Islet of Langerhans (tissue), 1 donor: ENCODE measurements around the gene WDPCP.
"Not testable (repeated sequence)": the region's sequence is repeated elsewhere in the genome, so short reads cannot be mapped to it uniquely, and the experiment has no call there.

ENCODE experiments used
- FAIRE-seq: peaks from one replicate; lab custom pipeline; 2011; peaks lifted over from hg19 to GRCh38; lab: Jason Lieb, UNC

The WDPCP gene, protein sequence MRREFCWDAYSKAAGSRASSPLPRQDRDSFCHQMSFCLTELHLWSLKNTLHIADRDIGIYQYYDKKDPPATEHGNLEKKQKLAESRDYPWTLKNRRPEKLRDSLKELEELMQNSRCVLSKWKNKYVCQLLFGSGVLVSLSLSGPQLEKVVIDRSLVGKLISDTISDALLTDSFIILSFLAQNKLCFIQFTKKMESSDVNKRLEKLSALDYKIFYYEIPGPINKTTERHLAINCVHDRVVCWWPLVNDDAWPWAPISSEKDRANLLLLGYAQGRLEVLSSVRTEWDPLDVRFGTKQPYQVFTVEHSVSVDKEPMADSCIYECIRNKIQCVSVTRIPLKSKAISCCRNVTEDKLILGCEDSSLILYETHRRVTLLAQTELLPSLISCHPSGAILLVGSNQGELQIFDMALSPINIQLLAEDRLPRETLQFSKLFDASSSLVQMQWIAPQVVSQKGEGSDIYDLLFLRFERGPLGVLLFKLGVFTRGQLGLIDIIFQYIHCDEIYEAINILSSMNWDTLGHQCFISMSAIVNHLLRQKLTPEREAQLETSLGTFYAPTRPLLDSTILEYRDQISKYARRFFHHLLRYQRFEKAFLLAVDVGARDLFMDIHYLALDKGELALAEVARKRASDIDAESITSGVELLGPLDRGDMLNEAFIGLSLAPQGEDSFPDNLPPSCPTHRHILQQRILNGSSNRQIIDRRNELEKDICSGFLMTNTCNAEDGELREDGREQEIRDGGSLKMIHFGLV

DNA sequence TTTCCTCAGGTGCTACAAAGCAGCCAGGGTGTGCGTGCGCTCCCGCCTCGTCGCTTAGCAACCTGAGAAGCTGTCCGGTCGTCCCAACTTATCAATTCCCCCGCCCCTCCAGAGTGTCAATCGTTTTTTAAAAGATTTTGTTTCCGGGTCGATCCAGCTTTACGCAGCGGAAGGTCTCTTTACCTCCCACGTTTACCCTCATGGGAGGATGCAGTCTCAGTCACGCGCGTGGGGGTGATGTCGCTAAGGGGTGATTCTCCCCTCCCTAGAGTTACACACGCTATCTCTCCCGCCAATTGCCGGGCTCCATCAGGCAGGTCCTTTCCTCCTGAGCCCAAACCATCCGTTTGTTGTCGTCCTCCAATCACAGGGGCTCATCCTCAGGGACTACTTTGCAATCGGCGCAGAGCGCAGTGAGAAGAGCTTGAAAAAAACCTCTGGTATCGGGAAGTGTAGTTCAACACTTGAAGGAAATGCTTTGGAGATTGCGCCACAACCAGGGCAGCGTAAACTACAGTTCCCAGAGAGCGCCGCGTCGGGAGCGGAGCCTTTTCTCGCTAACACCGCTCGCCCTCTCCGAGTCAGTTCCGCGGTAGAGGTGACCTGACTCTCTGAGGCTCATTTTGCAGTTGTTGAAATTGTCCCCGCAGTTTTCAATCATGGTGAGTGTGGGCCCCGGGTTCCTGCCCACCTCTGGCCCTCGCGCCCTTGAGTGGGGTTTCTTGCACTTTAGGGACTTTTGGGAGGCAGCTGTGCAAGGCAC is at the start of gene WDPCP, which contains the start of gene MDH1:
WDPCP (minus strand) TSS at position 93 of the 763 bp plus-strand sequence. CDS start 206 bp downstream, outside the sequence.
MDH1 (plus strand) TSS at position 579 of the 763 bp plus-strand sequence; CDS start at position 660, 81 bp downstream.
- FAIRE-seq, result peak; percentile 88

DNA sequence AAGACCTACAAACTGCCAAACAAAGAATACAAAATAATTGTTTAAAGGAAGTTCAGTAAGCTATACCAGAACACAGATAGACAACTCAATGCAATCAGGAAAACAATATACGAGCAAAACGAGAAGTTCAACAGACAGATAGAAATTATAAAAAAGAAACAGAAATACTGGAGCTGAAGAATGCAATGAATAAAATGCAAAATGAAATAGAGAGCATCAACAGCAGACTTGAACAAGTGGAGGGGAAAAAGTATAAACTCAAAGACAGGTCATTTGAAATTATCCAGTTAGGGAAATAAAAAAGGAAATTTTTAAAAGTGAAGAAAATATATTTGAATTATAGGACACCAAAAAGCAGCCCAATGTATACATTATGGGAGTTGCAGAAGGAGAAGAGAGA is 44.1 kb upstream of the WDPCP start:
- FAIRE-seq, result no peak

DNA sequence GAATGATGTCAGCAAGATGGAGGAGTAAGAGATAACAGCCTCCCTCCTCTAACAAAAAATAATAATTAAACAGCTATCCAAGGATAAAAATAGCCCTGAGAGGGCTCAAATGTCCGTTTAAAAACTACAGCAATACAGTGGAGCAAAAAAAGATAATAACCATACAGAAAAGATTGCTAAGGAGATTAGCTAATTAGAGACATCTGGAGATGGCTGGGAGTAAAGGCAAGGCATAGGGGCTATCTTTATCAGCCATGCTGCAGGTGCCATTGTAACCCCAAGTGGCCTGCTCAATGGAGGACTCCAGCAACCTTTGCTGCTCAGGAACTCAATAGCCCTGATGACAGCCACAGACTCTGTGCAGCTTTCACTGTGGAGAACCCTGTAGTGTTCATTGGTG is 43.2 kb upstream of the WDPCP start:
- no peak for FAIRE-seq

DNA sequence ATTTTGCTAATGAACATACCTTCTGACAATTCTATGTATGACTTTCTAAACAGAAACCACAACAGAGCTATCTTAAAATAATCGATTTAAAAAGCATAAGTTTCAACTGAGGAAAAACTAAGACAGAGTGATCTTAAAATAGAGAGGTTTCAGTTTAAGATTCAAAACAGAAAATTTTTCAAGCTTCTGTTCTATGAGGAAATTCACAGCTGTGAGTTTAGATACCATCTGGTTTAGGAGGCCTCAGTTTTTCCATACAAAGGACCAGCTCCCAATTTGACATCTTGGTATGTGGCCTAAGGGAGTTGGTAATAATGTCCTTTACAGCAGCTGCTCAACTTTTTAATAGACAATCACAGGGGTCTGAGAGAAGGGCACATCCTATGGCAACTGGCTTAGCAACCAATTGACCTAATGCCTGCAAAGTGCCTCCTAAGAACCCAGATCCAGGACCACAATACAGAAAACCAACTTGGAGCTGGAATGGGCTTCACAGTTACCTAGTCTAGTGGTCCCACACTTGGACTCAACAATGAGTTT is 40.2 kb upstream of the WDPCP start:
- FAIRE-seq, result no peak

DNA sequence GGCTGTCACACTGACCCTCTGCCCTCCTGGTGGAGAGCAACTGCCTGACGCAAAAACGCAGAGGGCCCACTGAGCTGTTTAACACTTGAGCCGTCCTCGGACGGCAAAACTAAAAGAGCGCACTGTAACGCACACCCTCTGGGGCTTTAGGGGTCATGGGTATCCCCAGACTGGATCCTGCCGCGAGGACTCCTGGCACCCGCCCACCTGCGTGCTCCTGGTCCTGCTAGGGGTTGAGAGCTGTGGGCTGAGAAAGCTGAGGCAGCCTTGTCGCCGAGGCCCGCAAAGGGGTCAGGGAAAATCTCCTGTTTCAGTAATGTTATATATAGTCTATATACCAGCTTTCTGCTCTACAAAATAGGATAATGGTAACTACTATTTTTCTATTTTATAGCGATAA is 39.6 kb upstream of the WDPCP start:
- no peak for FAIRE-seq

DNA sequence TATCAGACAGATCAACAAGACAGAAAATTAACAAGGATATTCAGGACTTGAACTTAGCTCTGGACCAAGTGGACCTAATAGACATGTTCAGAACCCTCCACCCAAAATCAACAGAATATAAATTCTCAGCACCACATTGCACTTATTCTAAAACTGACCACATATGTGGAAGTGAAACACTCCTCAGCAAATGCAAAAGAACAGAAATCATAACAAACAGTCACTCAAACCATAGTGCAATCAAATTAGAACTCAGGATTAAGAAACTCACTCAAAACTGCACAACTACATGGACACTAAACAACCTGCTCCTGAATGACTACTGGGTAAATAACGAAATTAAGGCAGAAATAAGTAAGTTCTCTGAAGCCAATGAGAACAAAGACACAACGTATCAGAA is 35.5 kb upstream of the WDPCP start:
- FAIRE-seq, result not testable (repeated sequence)

DNA sequence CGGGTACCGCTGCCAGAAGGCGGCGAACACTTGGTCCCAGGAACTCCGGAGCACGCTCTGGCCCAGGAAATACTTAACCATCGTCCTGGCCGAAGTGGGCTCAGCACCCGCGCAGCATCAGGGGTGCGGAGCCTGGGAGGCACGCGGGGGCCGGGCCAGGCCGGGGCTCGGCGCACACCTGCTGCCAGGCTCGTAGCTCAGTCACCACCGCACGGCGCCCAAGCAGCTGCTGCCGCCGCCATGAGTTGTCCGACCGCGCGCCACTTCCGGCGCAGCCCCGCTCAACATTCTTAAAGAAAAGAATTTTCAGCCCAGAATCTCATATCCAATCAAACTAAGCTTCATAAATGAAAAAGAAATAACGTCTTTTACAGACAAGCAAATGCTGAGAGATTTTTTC is 34.5 kb upstream of the WDPCP start:
- FAIRE-seq, result no peak

DNA sequence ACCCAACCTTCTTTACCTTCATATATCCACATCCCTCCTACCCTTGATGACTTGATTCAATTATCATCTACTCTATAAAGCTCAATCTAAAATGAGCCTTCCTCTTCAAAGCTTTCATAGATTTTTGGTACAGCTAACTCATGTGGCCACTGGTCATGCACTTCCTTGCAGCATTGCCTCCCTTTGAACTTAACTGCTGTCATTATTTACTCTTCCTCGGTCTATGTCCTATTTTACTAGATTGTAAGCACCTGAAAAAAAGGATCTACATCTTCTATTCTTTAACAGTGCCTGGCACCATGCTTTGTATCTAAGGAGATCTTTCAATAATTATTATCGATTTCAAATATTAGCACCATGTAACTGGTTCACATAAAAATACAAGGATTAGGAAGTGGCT is 31.1 kb upstream of the WDPCP start:
- no peak for FAIRE-seq

DNA sequence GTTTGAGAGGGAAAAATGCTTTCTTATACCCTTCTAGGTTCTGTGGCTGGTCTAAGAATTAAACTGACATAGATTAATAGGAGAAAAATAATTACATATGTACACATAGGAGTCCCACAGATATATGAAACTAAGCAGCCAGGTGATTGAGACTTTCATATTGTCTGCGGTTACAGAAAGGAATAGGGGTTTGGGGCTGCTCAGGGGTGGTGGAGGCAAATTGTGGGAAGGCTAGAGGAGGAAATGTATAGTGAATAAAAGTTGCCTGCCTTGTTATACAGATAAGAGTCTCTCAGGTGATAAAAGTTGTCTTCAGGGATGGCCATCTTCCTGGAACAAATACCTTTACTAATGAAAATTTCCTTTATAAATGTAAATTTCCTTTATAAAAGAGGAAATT is 29.1 kb upstream of the WDPCP start:
- no peak for FAIRE-seq

DNA sequence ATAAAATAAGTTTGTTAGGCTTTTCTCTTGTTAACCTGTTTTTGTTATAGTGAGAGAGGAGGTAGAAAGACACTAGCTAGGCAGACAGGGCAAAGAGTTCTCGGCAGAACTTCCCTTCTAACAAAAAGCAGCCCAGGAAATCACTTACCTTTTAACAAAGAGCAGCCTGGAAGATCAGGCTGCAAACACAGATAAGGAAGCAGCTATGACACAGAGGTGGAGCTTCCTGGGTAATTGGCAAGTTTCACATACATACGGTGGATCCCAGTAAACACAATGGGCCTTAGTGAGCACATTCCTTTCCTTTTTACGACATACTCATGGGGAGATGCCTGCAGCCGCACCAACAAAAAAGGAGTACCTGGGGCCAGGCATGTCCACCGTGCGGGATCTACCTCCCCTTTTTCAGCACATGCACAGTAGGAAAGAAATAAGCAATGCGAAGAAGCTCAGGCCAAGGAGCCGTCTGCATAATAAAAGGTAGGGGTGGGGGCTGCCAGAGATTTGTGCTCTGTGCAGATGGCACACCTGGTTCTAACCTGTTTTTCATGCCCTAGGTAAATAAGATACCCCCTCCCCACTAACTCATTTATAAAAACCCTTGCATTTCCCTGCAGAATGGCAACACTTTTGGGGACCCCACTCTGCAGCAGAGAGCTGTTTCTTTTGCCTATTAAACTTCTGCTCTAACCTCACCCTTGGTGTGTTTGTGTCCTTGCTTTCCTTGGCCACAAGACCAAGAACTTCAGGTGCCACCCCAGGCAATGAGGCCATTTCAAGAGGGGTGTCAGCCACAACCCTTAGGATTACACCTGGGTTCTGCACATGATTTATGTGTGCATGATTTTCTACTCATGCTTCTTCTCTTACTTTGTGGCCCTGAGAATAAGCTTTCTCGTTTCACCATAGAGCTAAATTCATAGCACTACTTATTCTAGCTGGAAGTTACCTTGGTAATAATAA is 27.0 kb upstream of the WDPCP start:
- FAIRE-seq, result no peak

DNA sequence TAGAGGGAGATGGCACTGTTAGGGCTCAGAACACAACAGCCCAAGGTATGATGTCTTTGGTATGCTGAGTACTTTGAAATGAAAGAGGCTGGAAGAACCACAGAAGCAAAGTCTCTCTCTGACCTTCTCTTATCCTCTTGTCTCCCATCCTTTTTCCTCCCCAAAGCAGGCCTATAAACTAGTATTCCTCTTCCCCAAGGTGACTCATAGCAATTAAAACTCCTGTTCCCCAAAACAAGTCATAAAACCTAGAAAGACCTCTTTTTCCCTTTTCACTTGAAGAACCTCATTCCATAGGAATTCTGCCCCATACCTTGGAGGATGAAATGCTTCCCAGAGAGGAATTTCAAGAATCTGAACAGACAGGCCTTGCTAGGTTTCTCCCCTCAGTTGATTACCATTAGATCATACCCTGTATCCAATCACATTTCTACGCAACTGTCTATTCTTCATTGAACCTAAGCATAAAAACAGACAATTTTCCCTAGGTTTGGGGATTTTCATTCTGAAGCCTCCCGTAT is 26.2 kb upstream of the WDPCP start:
- no peak for FAIRE-seq

DNA sequence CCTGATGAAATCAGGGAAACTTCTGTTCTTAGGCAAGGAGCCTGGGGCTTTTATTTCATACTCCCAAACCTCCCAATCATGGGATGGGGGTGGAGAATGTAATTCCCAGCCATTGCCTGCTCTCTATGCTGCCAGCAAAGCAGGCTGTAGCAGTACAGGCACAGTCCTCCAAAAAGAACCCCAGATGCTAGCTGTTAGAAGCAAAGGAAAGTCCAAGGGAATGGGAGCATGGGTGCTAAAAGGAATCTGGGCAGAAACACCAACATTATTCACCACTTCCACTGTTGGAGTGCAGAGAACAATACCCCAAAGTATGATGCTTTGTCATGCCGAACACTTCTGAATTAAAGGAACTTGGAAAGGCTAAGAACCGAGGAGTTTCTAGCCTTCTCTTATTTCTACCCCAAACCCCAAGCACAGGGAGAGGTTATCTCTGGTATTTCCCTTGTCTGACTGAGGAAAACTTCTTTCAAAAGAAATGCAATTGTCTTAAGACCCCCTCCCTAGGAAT is 25.2 kb upstream of the WDPCP start:
- no peak for FAIRE-seq

DNA sequence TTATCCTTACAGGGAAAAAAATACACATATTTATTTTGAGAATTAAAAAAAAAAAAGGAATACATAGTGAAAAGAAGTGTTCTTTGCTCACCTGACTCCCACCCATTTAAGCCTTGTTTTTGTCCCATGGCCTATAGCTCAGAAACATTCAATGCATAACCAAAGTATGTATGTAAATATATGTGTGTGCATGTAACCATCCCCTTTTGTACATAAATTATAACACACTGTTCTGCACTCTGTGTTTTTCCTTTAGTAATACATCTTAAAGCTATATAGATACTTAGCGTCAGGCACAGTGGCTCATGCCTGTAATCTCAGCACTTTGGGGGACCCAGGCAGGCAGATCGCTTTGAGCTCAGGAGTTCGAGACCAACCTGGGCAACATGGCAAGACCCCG is 22.2 kb upstream of the WDPCP start:
- no peak for FAIRE-seq

DNA sequence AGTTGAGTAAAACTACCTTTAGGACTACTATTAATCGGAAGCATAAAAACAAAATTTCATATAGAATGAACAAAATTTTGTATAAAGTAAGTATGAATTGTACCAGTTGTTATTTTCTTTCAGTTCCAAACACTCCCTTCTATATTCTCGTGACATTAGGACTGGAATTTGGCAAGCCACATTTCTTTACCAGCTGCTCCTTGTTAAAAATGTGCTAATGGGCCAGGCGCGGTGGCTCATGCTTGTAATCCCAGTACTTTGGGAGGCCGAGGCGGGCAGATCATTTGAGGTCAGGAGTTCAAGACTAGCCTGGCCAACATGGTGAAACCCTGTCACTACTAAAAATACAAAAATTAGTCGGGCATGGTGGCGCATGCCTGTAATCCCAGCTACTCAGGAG is 20.6 kb upstream of the WDPCP start:
- not testable (repeated sequence) for FAIRE-seq

DNA sequence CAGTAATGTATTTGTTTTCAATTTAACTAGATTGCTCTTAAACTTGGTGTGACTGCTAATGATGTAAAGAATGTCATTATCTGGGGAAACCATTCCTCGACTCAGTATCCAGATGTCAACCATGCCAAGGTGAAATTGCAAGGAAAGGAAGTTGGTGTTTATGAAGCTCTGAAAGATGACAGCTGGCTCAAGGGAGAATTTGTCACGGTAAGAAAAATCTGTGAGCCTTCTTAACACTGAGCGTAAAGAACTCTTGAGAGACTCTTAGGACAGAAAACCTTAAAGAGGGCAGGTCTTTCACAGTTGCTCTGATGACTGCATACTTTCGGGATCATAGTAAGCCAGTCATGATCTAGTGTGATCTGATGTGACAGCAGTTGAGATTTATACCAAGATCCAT is 16.4 kb upstream of the WDPCP start:
- no peak for FAIRE-seq

DNA sequence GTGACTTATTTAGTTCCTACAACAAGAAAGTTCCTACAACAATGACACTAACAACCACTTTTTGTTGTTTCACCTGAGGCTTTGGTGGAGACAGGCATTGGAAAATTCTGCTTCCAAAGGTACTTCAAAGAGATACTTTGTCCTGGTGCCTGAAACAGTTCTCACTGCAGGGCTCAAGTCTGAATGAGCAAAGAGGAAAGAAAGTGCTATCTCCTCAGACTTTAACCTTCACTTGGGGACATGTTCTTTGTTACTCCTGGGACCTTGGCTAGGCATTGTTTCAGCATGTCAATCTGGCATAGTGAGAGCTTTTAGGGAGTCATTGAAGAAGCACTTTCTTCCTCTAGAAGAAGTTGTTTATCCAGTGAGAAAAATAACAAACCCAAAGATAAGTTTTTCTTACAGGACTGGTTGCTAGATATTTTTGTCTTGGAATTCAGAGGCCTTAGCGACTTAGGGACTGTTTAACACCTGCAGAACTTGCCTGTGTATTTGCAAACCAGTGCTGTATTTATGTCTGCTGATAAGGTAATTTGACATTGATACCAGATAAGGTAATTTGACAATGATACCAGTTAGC is 12.7 kb upstream of the WDPCP start:
- FAIRE-seq, result no peak

DNA sequence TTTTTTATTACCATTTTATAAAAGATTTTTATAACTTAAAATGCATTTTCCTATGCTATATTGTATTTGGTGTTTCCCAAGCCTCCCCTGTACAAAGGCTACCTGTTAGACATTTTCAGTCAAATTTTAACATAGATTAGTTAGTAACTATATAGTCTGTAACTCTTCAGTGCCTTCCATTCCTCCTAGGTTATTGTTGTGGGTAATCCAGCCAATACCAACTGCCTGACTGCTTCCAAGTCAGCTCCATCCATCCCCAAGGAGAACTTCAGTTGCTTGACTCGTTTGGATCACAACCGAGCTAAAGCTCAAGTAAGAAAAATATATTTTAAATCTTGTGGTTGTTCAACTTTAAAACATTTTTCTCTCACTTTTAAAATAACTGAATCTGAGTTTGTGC is 10.7 kb upstream of the WDPCP start:
- FAIRE-seq, result no peak

DNA sequence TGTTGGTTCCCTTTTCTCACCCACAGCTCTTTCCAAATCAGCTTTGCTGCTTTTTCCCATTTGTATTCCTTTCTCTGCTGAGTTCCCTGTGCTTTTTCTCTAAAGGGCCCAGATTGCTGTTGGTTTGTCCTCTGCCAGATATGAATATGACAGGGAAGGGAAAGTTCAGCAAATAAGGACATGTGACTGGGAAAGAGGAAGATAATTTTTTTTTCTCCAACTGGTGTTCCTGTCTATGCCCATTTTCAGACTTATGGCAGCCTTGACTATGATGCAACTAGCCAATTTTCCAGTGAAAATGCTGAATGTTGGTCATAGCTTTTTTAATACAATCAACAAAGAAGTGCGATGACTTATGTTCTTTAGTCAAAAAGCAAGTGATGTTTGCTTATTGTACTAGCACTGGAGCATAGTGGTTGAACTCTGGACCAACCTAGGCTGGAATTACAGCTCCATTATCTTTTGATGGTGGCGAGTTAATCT is 8.2 kb upstream of the WDPCP start:
- no peak for FAIRE-seq

DNA sequence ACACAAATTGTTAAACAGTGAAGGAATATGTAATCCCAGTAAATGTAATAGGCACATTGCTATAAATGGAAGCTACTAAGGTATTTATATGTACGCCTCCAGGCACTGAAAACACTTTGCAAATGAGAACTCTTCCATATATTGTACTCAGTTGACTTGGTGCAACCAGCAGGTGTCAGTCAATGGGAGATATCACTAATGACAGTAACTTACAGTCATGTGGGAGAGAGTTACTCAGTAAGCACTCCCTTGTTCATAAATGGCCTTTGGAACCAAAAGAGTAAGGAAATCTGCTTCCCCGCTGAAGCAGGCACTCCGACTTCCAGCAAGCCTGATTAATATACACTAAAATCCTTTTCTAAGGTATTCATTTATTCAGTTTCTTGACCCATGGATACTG is 6.4 kb upstream of the WDPCP start:
- no peak for FAIRE-seq

DNA sequence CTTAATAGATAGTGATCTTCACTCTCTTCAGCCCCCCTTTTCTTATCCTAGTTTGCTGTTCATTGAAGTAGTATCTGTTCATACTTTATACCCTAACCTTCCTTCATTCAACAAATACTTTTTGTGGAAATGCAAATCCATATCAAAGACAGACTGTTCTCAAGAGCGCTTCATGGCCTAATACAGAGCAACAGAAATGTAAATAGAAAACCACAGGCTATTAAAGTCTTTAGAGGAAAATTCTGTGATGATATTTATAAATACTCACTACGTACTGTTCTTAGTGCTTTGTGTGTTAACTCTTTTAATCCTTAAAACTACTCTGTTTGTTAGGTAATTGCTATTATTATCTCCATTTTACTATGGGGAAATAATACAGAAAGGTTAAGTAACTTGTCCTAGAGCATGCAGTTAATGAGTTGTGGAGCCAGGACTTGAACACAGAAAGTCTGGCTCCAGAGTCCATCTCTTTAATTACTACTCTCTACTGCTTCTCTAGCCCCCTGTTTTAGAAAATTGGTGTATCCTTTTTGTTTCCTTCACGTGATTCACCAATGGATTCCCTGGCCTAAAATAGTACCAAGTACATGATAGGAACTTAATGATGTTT is 3.4 kb upstream of the WDPCP start:
- no peak for FAIRE-seq
